ENCODE data around the gene EVPLL. TPM values are rescaled to one million over a fixed set of nuclear protein-coding genes. Genes with fewer than 3 reads are reported as not detected.

The EVPLL gene
- total RNA-seq, 1 experiment from 2014 or later = not detected

GRCh38 chr17:18381158-18381952, 3.8 kb downstream of the EVPLL start:
- Histone ChIP-seq H3K9me3 (ENCODE audit: control insufficient read depth, insufficient read depth, low read depth, low read length) (no peaks in the 10 kb centered on the region), H3K36me3 (ENCODE audit: control insufficient read depth, insufficient read depth, low read length) (no peaks in the 10 kb centered on the region), H3K27ac (ENCODE audit: low read length) (no peak overlapping the region), H3K27me3 (ENCODE audit: control insufficient read depth, insufficient read depth, low read length) (no peaks in the 10 kb centered on the region), H3K4me3 (ENCODE audit: low read depth in 2 of 2, low read length in 2 of 2) (no peak overlapping the region), H3K4me1 (ENCODE audit: control insufficient read depth, insufficient read depth, low read length) (no peaks in the 10 kb centered on the region)
- intact Hi-C loops (cut with micrococcal nuclease; ENCODE audit: unreplicated experiment) (no loop called here), in situ Hi-C loops (cut with HindIII; ENCODE audit: low pct_unique_long_range_greater_than_20kb, low sequenced_read_pairs) (no loop called here)
- ATAC-seq (peak; percentile 50; the same call in 1 of the 2 replicates), DNase-seq (ENCODE audit: low read depth, low spot score) (no peak)
- no TSS peak for BruUV-seq (replicated peaks)
- POLR2A ChIA-PET = no interaction called here
- TF ChIP-seq POLR2AphosphoS5 (IDR thresholded peaks at IDR 0.05; ENCODE audit: low read depth, low read length) = no peak
- TF ChIP-seq REST (IDR thresholded peaks at IDR 0.05; ENCODE audit: insufficient read depth in 1 of 2, low read depth in 2 of 2, low read length in 1 of 2) = no peak
- TF ChIP-seq TCF7L2 (IDR thresholded peaks at IDR 0.05; ENCODE audit: low read depth, low read length) = no peak
- TF ChIP-seq CTCF (IDR thresholded peaks at IDR 0.05) = no peak
- CTCF ChIA-PET = no interaction called here

GRCh38 chr17:18381953-18382245, 4.3 kb downstream of the EVPLL start:
- TF ChIP-seq TCF7L2 (IDR thresholded peaks at IDR 0.05; ENCODE audit: low read depth, low read length) (no peak), REST (IDR thresholded peaks at IDR 0.05; ENCODE audit: insufficient read depth in 1 of 2, low read depth in 2 of 2, low read length in 1 of 2) (no peak), CTCF (IDR thresholded peaks at IDR 0.05) (no peak), POLR2AphosphoS5 (IDR thresholded peaks at IDR 0.05; ENCODE audit: low read depth, low read length) (no peak), SIN3A (IDR thresholded peaks at IDR 0.05; ENCODE audit: borderline replicate concordance, insufficient read depth, low read depth, low read length) (no peak)
- in situ Hi-C loops (cut with HindIII; ENCODE audit: low pct_unique_long_range_greater_than_20kb, low sequenced_read_pairs) = no loop called here

More at GRCh38 chr17:18381953-18382245, 4.3 kb downstream of the EVPLL start:
- DNase-seq (ENCODE audit: low read depth, low spot score) (no peak), ATAC-seq (no peak)
- H3K4me3 ChIP-seq (ENCODE audit: low read depth in 2 of 2, low read length in 2 of 2) = no peak overlapping the region
- BruUV-seq (replicated peaks) = no TSS peak
- no peaks in the 10 kb centered on the region for H3K9me3 ChIP-seq (ENCODE audit: control insufficient read depth, insufficient read depth, low read depth, low read length)
- ChIA-PET CTCF (no interaction called here), POLR2A (interaction anchor here (0.7 kb wide), 1 partner anchor 385 kb away, joined by 8 read pairs; no protein-coding TSS in a partner anchor)
- H3K36me3 ChIP-seq (ENCODE audit: control insufficient read depth, insufficient read depth, low read length) = no peaks in the 10 kb centered on the region
- H3K4me1 ChIP-seq (ENCODE audit: control insufficient read depth, insufficient read depth, low read length) = no peaks in the 10 kb centered on the region
- H3K27ac ChIP-seq (ENCODE audit: low read length) = no peak overlapping the region
- intact Hi-C loops (cut with micrococcal nuclease; ENCODE audit: unreplicated experiment) = no loop called here
- no peaks in the 10 kb centered on the region for H3K27me3 ChIP-seq (ENCODE audit: control insufficient read depth, insufficient read depth, low read length)

All from Panc1 (cell line).